Natural killer cell (primary cell): Measurements from ENCODE around the gene ADIRF. TPM values are rescaled to one million over a fixed set of nuclear protein-coding genes. Genes with fewer than 3 reads are reported as not detected.

Source experiments
- ATAC-seq, 3 donors: fragments of 150-1000 bp in 2 of 3; fragments of 200-7000 bp in 1 of 3; cut with Tn5 transposase; 1 replicate in 1 of 3; 2 replicates in 2 of 3; pipeline ENCODE4 v1.10.0; 2021; ENCODE audit warnings: mild to moderate bottlenecking in 2 of 3, moderate library complexity in 2 of 3
- DNase-seq, 2 donors: peaks; one replicate each; pipeline versions ENCODE4 v3.0.0 to v3.0.0-alpha.2; 2013 to 2021; ENCODE audit warnings: mixed read lengths in 1 of 2
- H3K27ac ChIP-seq: one replicate; pipeline ENCODE4 v1.5.1; 2013; ENCODE audit warnings: mild to moderate bottlenecking, low read length
- H3K27me3 ChIP-seq: one replicate; pipeline ENCODE4 v1.6.1; 2013; ENCODE audit warnings: low read length; ENCODE audit not compliant: control insufficient read depth, insufficient read depth
- H3K36me3 ChIP-seq: one replicate; pipeline ENCODE4 v1.6.1; 2013; ENCODE audit warnings: low read length; ENCODE audit not compliant: control insufficient read depth, insufficient read depth
- H3K4me1 ChIP-seq: one replicate; pipeline ENCODE4 v1.6.1; 2013; ENCODE audit warnings: low read length; ENCODE audit not compliant: control insufficient read depth, insufficient read depth
- H3K4me3 ChIP-seq: one replicate; pipeline ENCODE4 v1.5.1; 2013; ENCODE audit warnings: low read length
- H3K9me3 ChIP-seq: one replicate; pipeline ENCODE4 v1.6.1; 2013; ENCODE audit warnings: low read length; ENCODE audit not compliant: control insufficient read depth, insufficient read depth
- H3K27ac Mint-ChIP-seq, 2 donors: one replicate each; pipeline ENCODE4 v1.8.0; 2022; ENCODE audit warnings: mild to moderate bottlenecking in 2 of 2, mixed read lengths in 2 of 2, moderate library complexity in 1 of 2
- H3K27me3 Mint-ChIP-seq, 2 donors: one replicate each; pipeline ENCODE4 v1.8.0; 2022; ENCODE audit warnings: low read depth in 2 of 2, mixed read lengths in 2 of 2
- H3K36me3 Mint-ChIP-seq: one replicate; pipeline ENCODE4 v1.8.0; 2022; ENCODE audit warnings: mixed read lengths
- H3K4me1 Mint-ChIP-seq, 2 donors: one replicate each; pipeline ENCODE4 v1.8.0; 2022; ENCODE audit warnings: mixed read lengths in 2 of 2
- H3K4me3 Mint-ChIP-seq: one replicate; pipeline ENCODE4 v1.8.0; 2022; ENCODE audit warnings: mild to moderate bottlenecking, moderate library complexity, mixed read lengths
- H3K9me3 Mint-ChIP-seq, 2 donors: one replicate each; pipeline ENCODE4 v1.8.0; 2022; ENCODE audit warnings: mixed read lengths in 2 of 2
- WGBS: methylation state at CpG from one replicate; pipeline ENCODE4 v1.1.7; 2013; ENCODE audit warnings: missing lambda C conversion rate; ENCODE audit not compliant: insufficient coverage; 5-methylcytosine and 5-hydroxymethylcytosine counted together
- intact Hi-C: fragments of 100-400 bp; cut with micrococcal nuclease; formaldehyde crosslinking; loops from one replicate; pipeline ENCODE4 v1.14.2; 2022
- total RNA-seq, 4 donors: library from RNA; stranded (reverse); fragments of 120-200 nt in 1 of 4; gene quantifications; one replicate each; pipeline versions ENCODE4 v1.2.3 to v1.2.4, GENCODE V29; 2013 to 2022
- TF ChIP-seq, protein P1 (sequence below): fragments of 200-600 bp; IDR thresholded peaks from one replicate; pipeline ENCODE4 v1.8.0; 2022; ENCODE audit warnings: antibody characterized with exemption

ADIRF gene
- total RNA-seq, 3 donors from 2014 or later (not counting 1 experiment from before 2014, with no cell fraction given) = not detected

- Mint-ChIP-seq H3K27ac (no peak overlapping the region), H3K9me3 (no peaks in the 10 kb centered on the region), H3K27me3 (no peaks in the 10 kb centered on the region), H3K4me3 (no peak overlapping the region), H3K4me1 (no peaks in the 10 kb centered on the region), H3K36me3 (no peaks in the 10 kb centered on the region)
- intact Hi-C loops = no loop called here
- no peak overlapping the region for H3K4me3 ChIP-seq
- TF ChIP-seq, protein P1, sequence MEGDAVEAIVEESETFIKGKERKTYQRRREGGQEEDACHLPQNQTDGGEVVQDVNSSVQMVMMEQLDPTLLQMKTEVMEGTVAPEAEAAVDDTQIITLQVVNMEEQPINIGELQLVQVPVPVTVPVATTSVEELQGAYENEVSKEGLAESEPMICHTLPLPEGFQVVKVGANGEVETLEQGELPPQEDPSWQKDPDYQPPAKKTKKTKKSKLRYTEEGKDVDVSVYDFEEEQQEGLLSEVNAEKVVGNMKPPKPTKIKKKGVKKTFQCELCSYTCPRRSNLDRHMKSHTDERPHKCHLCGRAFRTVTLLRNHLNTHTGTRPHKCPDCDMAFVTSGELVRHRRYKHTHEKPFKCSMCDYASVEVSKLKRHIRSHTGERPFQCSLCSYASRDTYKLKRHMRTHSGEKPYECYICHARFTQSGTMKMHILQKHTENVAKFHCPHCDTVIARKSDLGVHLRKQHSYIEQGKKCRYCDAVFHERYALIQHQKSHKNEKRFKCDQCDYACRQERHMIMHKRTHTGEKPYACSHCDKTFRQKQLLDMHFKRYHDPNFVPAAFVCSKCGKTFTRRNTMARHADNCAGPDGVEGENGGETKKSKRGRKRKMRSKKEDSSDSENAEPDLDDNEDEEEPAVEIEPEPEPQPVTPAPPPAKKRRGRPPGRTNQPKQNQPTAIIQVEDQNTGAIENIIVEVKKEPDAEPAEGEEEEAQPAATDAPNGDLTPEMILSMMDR = no peak
- DNase-seq = no peak
- H3K36me3 ChIP-seq = no peaks in the 10 kb centered on the region
- no peaks in the 10 kb centered on the region for H3K27me3 ChIP-seq
- no peak overlapping the region for H3K27ac ChIP-seq
- ATAC-seq = no peak
- WGBS = 73% methylated on average over 16 of the region's 16 CpGs
- H3K4me1 ChIP-seq = peaks cover 13% of the 10 kb centered on the region
- no peaks in the 10 kb centered on the region for H3K9me3 ChIP-seq
These were observed 9.2 kb upstream of the ADIRF start for GRCh38 chr10:86958901-86959736.

GRCh38 chr10:86959737-86960002 is 8.6 kb upstream of the ADIRF start:
- intact Hi-C loops = no loop called here
- ATAC-seq (no peak), DNase-seq (no peak)
- Mint-ChIP-seq H3K27ac (no peak overlapping the region), H3K36me3 (no peaks in the 10 kb centered on the region), H3K27me3 (no peaks in the 10 kb centered on the region), H3K4me1 (no peaks in the 10 kb centered on the region), H3K4me3 (no peak overlapping the region), H3K9me3 (no peaks in the 10 kb centered on the region)
- 82% methylated on average over 2 of the region's 2 CpGs for WGBS
- no peaks in the 10 kb centered on the region for H3K9me3 ChIP-seq
- peaks cover 13% of the 10 kb centered on the region for H3K4me1 ChIP-seq
- TF ChIP-seq, protein P1 = no peak
- no peak overlapping the region for H3K27ac ChIP-seq
- H3K27me3 ChIP-seq = no peaks in the 10 kb centered on the region
- no peaks in the 10 kb centered on the region for H3K36me3 ChIP-seq
- no peak overlapping the region for H3K4me3 ChIP-seq

DNA sequence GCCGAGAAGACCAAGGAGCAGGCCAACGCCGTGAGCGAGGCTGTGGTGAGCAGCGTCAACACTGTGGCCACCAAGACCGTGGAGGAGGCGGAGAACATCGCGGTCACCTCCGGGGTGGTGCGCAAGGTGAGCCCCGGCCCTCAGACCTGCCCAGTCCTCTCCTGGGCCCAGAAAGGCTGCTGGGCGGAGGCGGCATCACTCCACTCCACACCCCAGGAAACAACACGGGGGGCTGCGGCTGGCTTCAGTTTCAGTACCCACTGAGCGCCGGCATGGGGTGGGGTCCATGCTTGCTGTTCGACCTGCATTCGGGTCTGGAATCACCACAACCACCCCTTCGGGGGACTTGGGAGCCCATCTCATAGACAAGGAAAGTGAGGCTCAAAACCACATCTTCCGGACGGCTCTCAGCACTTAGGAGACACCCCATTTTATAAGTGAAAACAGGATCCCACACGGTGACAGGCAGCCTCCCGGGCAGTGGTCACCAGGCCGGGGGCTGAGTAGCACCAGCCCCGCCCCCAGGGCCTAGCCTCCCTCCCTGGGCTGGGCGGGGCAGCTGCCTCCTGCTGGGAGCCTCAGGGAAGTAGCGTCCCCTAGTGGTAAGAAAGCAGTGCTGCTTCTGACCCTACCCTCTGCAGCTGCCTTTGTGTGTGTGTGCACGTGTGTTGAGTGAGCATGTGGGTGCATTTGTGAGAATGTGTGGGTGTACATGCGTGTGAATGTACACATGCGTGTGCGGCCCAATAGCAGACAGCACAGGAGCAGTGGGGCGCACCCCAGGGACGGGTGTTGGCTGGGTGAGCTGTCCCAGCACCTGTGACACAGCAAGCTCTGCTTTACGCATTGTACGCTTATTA is 8.0 kb upstream of the ADIRF start:
- no peaks in the 10 kb centered on the region for H3K9me3 ChIP-seq
- no peak overlapping the region for H3K27ac ChIP-seq
- no peaks in the 10 kb centered on the region for H3K36me3 ChIP-seq
- ATAC-seq (peak; percentile 47 to 75 (median 65)), DNase-seq (peak in 1 of 2 donors; percentile 73)
- no peak overlapping the region for H3K27ac Mint-ChIP-seq
- H3K4me3 ChIP-seq = no peak overlapping the region
- TF ChIP-seq, protein P1 = no peak
- H3K4me3 Mint-ChIP-seq = no peak overlapping the region
- no peaks in the 10 kb centered on the region for H3K9me3 Mint-ChIP-seq
- WGBS = 83% methylated on average over 37 of the region's 37 CpGs
- no peaks in the 10 kb centered on the region for H3K36me3 Mint-ChIP-seq
- H3K27me3 ChIP-seq = no peaks in the 10 kb centered on the region
- H3K27me3 Mint-ChIP-seq = no peaks in the 10 kb centered on the region
- H3K4me1 ChIP-seq = peaks cover 13% of the 10 kb centered on the region
- intact Hi-C loops = no loop called here
- no peaks in the 10 kb centered on the region for H3K4me1 Mint-ChIP-seq
